Astrocyte of the cerebellum (primary cell): Measurements from ENCODE around the gene TACR1.
A peak's percentile ranks its signal among the peaks of the same experiment; 100 is the strongest.

ENCODE experiments used
- DNase-seq: peaks from one replicate; pipeline ENCODE4 v3.0.0-alpha.2; 2011; ENCODE audit warnings: low read depth
- H3K4me3 ChIP-seq: 2 replicates; pipeline ENCODE4 v1.5.1; 2011; ENCODE audit warnings: mild to moderate bottlenecking, low read depth, low read length, moderate library complexity
- CTCF ChIP-seq: IDR thresholded peaks from 2 replicates; pipeline ENCODE4 v1.5.1; 2012; ENCODE audit warnings: low read length, low read depth, moderate library complexity, mild to moderate bottlenecking; ENCODE audit errors: missing control alignments
- in situ Hi-C: cut with HindIII; loops from 2 replicates; pipeline ENCODE4 v1.10.0; 2017; ENCODE audit warnings: low sequenced_read_pairs

TACR1 gene

GRCh38 chr2:75047992-75048625 lies 151.2 kb downstream of the TACR1 start:
- in situ Hi-C loops = no loop called here
- TF ChIP-seq CTCF = no peak
- H3K4me3 ChIP-seq = no peak overlapping the region
- DNase-seq = no peak

- no peak overlapping the region for H3K4me3 ChIP-seq
- no peak for TF ChIP-seq CTCF
- DNase-seq = peak; percentile 13
- in situ Hi-C loops = no loop called here
These were observed 151.9 kb downstream of the TACR1 start for GRCh38 chr2:75047189-75047991.

GRCh38 chr2:75045526-75046050 lies 153.7 kb downstream of the TACR1 start:
- in situ Hi-C loops = no loop called here
- no peak overlapping the region for H3K4me3 ChIP-seq
- no peak for TF ChIP-seq CTCF
- DNase-seq = no peak

GRCh38 chr2:75044291-75044690 lies 155.0 kb downstream of the TACR1 start:
- in situ Hi-C loops = no loop called here
- H3K4me3 ChIP-seq = no peak overlapping the region
- DNase-seq = no peak
- no peak for TF ChIP-seq CTCF

GRCh38 chr2:75042823-75043222 lies 156.5 kb downstream of the TACR1 start:
- no peak for DNase-seq
- no peak for TF ChIP-seq CTCF
- H3K4me3 ChIP-seq = no peak overlapping the region
- in situ Hi-C loops = no loop called here

GRCh38 chr2:75041731-75042600 lies 157.4 kb downstream of the TACR1 start:
- no peak for TF ChIP-seq CTCF
- DNase-seq = no peak
- in situ Hi-C loops = no loop called here
- no peak overlapping the region for H3K4me3 ChIP-seq
